HG02623 (cell line): ENCODE data around the gene RAMP3.
"Not testable (repeated sequence)": the region's sequence is repeated elsewhere in the genome, so short reads cannot be mapped to it uniquely, and the experiment has no call there.

Source experiments
- ATAC-seq: cut with Tn5 transposase; IDR thresholded peaks from one replicate; pipeline ENCODE4 v1.9.1; 2021; ENCODE audit warnings: moderate library complexity; ENCODE audit not compliant: unreplicated experiment

Gene RAMP3

GRCh38 chr7:45190406-45191165 lies 33.0 kb downstream of the RAMP3 start:
- ATAC-seq: no peak

GRCh38 chr7:45191396-45191795 lies 33.8 kb downstream of the RAMP3 start:
- ATAC-seq: no peak

- ATAC-seq: no peak
These were observed 35.0 kb downstream of the RAMP3 start for GRCh38 chr7:45192621-45193041.

- ATAC-seq: no peak
These were observed 36.2 kb downstream of the RAMP3 start for GRCh38 chr7:45193828-45194227.

GRCh38 chr7:45196374-45196773 lies 38.8 kb downstream of the RAMP3 start:
- ATAC-seq: peak; percentile 79

- ATAC-seq: no peak
These were observed 39.9 kb downstream of the RAMP3 start for GRCh38 chr7:45197461-45197860.

GRCh38 chr7:45198986-45199385 lies 41.4 kb downstream of the RAMP3 start:
- ATAC-seq: no peak

GRCh38 chr7:45199506-45199905 lies 41.9 kb downstream of the RAMP3 start:
- ATAC-seq: no peak

- no peak for ATAC-seq
These were observed 45.0 kb downstream of the RAMP3 start for GRCh38 chr7:45202625-45203024.

- ATAC-seq: no peak
These were observed 45.4 kb downstream of the RAMP3 start for GRCh38 chr7:45203036-45203435.

- no peak for ATAC-seq
These were observed 45.9 kb downstream of the RAMP3 start for GRCh38 chr7:45203459-45203858.

GRCh38 chr7:45203936-45204445 lies 46.4 kb downstream of the RAMP3 start:
- ATAC-seq: peak; percentile 91

- ATAC-seq: not testable (repeated sequence)
These were observed 48.7 kb downstream of the RAMP3 start for GRCh38 chr7:45206266-45206665.

GRCh38 chr7:45209909-45210308 lies 52.3 kb downstream of the RAMP3 start:
- not testable (repeated sequence) for ATAC-seq

GRCh38 chr7:45211066-45211465 lies 53.5 kb downstream of the RAMP3 start:
- ATAC-seq: no peak

- ATAC-seq: no peak
These were observed 54.4 kb downstream of the RAMP3 start for GRCh38 chr7:45211958-45212357.

- ATAC-seq: no peak
These were observed 55.0 kb downstream of the RAMP3 start for GRCh38 chr7:45212606-45213005.

GRCh38 chr7:45215601-45216062 lies 58.0 kb downstream of the RAMP3 start:
- ATAC-seq: no peak

- ATAC-seq: no peak
These were observed 58.6 kb downstream of the RAMP3 start for GRCh38 chr7:45216181-45216580.

GRCh38 chr7:45216622-45217165 lies 59.1 kb downstream of the RAMP3 start:
- no peak for ATAC-seq

- ATAC-seq: no peak
These were observed 59.8 kb downstream of the RAMP3 start for GRCh38 chr7:45217358-45217757.

GRCh38 chr7:45219130-45219529 lies 61.5 kb downstream of the RAMP3 start:
- ATAC-seq: no peak
